Right atrium auricular region (tissue), 2 donors: ENCODE data around the gene ATP6V1B1. TPM values are rescaled to one million over a fixed set of nuclear protein-coding genes. Genes with fewer than 3 reads are reported as not detected.

Experiments
- DNase-seq: peaks from one replicate; pipeline ENCODE4 v3.0.0-alpha.2; 2019; ENCODE audit warnings: low spot score
- H3K27ac ChIP-seq, 2 donors: fragments of 200-600 bp; sonication (generic); 1 replicate in 1 of 2; 2 replicates in 1 of 2; pipeline ENCODE4 v1.5.1; 2016 to 2019
- H3K27me3 ChIP-seq, 2 donors: fragments of 200-600 bp; sonication (generic); one replicate each; pipeline versions ENCODE4 v1.5.1 to v1.6.0; 2017 to 2019
- H3K36me3 ChIP-seq: fragments of 200-600 bp; sonication (generic); one replicate; pipeline ENCODE4 v1.5.1; 2016
- H3K4me1 ChIP-seq, 2 donors: fragments of 200-600 bp; sonication (generic); one replicate each; pipeline versions ENCODE4 v1.5.1 to v1.6.0; 2017 to 2019
- H3K4me3 ChIP-seq, 2 donors: fragments of 200-600 bp; sonication (generic); 1 replicate in 1 of 2; 2 replicates in 1 of 2; pipeline ENCODE4 v1.5.1; 2017 to 2019; ENCODE audit warnings: mild to moderate bottlenecking in 1 of 2, moderate library complexity in 1 of 2
- H3K9me3 ChIP-seq, 2 donors: fragments of 200-600 bp; sonication (generic); one replicate each; pipeline ENCODE4 v1.5.1; 2019
- total RNA-seq, 2 donors: library from RNA; depleted of rRNA; stranded (reverse); fragments of >200 nt; gene quantifications; one replicate each; pipeline ENCODE4 v1.1.0, GENCODE V29; 2016
- TF ChIP-seq, protein P1 (sequence below), 2 donors: fragments of 200-600 bp; sonication (generic); IDR thresholded peaks; one replicate each; pipeline ENCODE4 v1.5.1; 2019; ENCODE audit warnings: antibody characterized with exemption in 2 of 2

The ATP6V1B1 gene
- total RNA-seq, 2 donors from 2014 or later: not detected

DNA sequence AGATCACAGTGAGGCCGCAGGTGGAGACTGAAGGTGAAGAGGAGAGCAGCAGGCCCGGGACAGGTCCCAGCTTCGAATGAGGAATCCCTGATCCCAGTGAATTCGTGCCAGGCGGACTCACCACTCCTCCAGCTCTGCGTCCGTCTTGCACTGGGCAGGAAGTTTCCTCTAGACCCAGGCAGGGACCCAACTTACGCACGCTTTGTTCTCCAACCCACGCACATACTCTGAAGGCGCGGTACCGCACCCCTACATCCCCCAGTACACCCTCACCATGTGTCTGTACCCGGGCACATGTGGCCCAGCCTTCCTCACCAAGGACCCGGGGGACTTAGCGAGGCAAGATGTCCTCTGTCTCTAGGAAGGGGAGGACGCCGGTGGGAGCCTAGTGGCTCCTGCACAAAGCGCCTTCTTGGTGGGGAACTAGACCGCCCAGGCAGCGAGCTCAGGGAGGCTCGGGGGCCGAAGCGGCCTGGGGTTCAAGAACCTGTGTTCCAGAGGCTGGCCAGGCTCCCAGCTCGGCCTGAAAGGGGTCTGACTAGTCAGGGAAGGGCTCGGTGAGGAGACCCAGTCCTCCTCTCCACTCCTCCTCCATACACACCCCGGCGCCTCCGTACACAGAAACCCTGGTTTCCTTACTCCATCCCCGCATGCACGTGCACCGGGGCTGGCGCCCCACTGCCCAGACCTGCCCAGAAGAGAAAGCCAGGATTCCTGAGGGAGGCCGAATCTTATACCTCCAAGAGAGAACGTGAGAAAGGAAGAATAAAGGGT, 38.3 kb upstream of the ATP6V1B1 start:
- peak; percentile 53 for DNase-seq
- peak overlapping the region in 1 of 2 donors; percentile 9 for H3K4me3 ChIP-seq
- H3K27me3 ChIP-seq: peaks cover 3 to 20% of the 10 kb centered on the region in 2 donors

DNA sequence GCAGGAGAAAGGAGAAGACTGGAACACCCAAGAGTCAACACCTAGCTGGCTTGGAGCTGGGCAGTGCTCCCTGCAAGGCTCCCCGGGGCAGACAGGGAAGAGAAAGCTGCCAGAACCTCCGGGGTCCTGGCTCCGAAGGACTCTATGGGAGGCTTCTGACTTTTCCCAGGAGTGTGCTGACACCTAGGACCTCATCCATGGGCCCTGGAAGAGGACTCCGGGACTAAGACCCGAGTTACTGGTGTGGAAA, 37.8 kb upstream of the ATP6V1B1 start:
- Histone ChIP-seq H3K36me3 (no peaks in the 10 kb centered on the region), H3K4me1 (peaks cover 0 to 45% of the 10 kb centered on the region in 2 donors), H3K4me3 (peak overlapping the region in 1 of 2 donors; percentile 9), H3K9me3 (no peaks in the 10 kb centered on the region), H3K27me3 (peaks cover 3 to 20% of the 10 kb centered on the region in 2 donors), H3K27ac (no peak overlapping the region)
- TF ChIP-seq, protein P1, sequence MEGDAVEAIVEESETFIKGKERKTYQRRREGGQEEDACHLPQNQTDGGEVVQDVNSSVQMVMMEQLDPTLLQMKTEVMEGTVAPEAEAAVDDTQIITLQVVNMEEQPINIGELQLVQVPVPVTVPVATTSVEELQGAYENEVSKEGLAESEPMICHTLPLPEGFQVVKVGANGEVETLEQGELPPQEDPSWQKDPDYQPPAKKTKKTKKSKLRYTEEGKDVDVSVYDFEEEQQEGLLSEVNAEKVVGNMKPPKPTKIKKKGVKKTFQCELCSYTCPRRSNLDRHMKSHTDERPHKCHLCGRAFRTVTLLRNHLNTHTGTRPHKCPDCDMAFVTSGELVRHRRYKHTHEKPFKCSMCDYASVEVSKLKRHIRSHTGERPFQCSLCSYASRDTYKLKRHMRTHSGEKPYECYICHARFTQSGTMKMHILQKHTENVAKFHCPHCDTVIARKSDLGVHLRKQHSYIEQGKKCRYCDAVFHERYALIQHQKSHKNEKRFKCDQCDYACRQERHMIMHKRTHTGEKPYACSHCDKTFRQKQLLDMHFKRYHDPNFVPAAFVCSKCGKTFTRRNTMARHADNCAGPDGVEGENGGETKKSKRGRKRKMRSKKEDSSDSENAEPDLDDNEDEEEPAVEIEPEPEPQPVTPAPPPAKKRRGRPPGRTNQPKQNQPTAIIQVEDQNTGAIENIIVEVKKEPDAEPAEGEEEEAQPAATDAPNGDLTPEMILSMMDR (IDR thresholded peaks at IDR 0.05): no peak
- DNase-seq: peak; percentile 30

More for the DNA sequence above, 38.3 kb upstream of the ATP6V1B1 start:
- Histone ChIP-seq H3K36me3 (no peaks in the 10 kb centered on the region), H3K9me3 (no peaks in the 10 kb centered on the region), H3K27ac (no peak overlapping the region), H3K4me1 (peaks cover 0 to 41% of the 10 kb centered on the region in 2 donors)
- TF ChIP-seq, protein P1 (IDR thresholded peaks at IDR 0.05): no peak

DNA sequence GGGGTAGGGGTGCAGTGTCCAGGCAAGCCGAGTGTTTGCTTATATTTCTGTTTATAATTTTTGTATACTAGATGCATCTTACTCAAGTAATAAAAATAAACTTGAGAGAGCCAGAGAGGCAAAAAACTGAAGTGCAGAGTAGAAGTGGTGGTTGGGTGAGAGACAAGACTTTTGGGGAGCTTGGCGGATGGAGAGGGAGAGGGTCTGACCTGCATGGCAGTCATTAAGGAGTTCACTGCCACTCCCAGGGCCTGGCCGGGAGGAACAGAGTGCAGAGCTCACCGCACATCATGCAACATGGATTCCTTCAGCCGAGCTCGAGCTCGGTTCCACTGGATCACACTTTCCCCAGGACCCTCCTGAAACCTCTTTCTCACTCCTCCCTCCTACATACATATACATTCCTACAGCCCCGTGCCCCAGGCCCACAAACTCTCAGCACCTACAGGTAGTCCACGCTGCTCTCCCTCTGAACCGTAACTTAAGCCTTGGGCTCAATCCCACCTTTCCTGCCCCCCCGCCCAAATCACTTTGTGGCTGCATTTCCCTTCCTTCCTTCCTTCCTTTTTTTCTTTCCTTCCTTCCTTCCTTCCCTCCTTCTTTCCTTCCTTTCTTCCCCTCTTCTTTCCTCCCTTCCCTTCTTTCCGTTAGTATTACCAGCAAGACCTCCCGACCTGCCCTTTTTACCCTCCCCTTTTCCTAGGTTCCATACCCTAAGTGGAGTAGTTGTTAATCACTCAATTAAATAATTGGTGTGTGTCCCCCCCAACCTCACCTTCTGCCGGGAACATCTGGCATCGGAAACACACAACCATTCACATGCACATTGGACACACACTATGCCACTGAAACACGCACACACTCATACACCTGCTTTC, 37.1 kb upstream of the ATP6V1B1 start:
- no peak overlapping the region for H3K27ac ChIP-seq
- peak; percentile 23 for DNase-seq
- H3K4me1 ChIP-seq: peaks cover 0 to 45% of the 10 kb centered on the region in 2 donors
- H3K36me3 ChIP-seq: no peaks in the 10 kb centered on the region
- H3K27me3 ChIP-seq: peaks cover 3 to 20% of the 10 kb centered on the region in 2 donors
- TF ChIP-seq, protein P1 (IDR thresholded peaks at IDR 0.05): no peak
- peak overlapping the region in 1 of 2 donors; percentile 62 for H3K4me3 ChIP-seq
- no peaks in the 10 kb centered on the region for H3K9me3 ChIP-seq

DNA sequence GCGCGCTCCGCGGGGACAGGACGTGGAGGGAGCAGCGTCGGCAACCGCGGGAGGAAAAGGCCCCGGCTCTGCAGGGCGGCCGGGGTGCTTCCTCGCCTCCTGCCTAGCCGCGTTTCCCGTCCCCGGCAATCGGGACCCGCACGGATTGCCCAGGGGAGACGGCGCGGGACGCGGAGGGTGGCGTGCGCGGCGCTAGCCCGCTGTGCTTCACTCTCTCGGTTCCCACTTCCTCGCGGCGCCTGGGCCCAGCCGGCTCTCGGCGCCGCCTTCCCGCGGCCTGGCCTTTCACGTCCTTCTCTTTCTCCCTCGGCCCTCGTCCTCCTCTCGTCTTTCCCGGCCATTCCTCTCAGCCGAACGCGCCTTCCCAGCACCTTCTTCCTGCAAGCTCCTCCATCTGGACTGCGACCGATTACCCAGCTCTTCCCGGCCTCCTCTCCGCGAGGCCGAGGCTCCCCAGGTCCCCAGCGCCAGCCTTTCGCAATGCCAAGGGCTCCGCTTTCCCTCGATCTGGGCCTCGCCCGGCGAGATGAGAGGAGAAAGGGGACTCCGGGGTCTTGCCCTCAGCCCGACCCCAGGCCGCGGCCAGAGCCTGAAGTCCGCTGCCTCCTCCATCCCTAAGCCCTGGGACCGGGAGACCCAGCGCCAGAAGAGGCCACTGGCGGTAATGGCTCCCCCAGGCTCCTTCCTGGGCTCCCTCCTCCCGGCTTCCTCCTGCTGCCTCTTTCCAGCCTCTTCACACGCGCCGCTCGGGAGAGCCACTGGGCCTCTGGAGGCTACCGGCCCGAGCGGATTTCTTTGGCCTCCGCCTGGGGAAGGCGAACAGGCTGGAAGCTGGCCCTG, 34.3 kb upstream of the ATP6V1B1 start:
- Histone ChIP-seq H3K4me1 (peaks cover 0 to 45% of the 10 kb centered on the region in 2 donors), H3K27me3 (peaks cover 8 to 18% of the 10 kb centered on the region in 2 donors), H3K27ac (peak overlapping the region; percentile 19 to 69), H3K36me3 (no peaks in the 10 kb centered on the region), H3K4me3 (peak overlapping the region; percentile 41 to 62), H3K9me3 (no peaks in the 10 kb centered on the region)
- DNase-seq: peak; percentile 62
- TF ChIP-seq, protein P1 (IDR thresholded peaks at IDR 0.05): no peak

DNA sequence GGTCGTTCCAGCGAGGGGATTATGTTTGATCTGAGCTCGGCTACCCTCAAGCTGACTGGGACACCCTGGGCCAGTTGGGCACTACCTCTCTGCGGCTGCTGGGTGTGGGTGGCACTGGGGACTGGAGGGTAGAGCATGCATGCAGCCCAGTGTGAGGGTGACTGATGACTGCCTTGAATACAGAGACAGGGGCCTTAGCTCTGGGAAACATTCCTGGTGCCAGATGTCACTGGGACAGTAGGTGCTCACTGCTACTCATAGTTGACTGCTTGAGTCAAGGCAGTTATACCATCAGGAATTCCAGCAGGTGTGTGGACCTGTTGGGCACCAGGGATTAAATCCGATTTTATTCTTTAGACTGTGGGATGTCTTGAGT, 33.6 kb upstream of the ATP6V1B1 start:
- Histone ChIP-seq H3K27me3 (peaks cover 8 to 13% of the 10 kb centered on the region in 2 donors), H3K4me3 (peak overlapping the region in 1 of 2 donors; percentile 62), H3K36me3 (no peaks in the 10 kb centered on the region), H3K4me1 (peaks cover 0 to 45% of the 10 kb centered on the region in 2 donors), H3K27ac (peak overlapping the region; percentile 19 to 69), H3K9me3 (no peaks in the 10 kb centered on the region)
- TF ChIP-seq, protein P1 (IDR thresholded peaks at IDR 0.05): no peak
- DNase-seq: peak; percentile 54
